T-helper 17 cell (primary cell): ENCODE results near the gene GPC6. TPM values are rescaled to one million over a fixed set of nuclear protein-coding genes. Genes with fewer than 3 reads are reported as not detected.

Experiments used
- ATAC-seq: fragments of 150-1000 bp; cut with Tn5 transposase; 2 replicates; pipeline ENCODE4 v1.10.0; 2021; ENCODE audit warnings: mild to moderate bottlenecking, moderate library complexity
- DNase-seq, 3 donors: peaks; one replicate each; pipeline versions ENCODE4 v3.0.0 to v3.0.0-alpha.2; 2020 to 2021
- H3K9me3 ChIP-seq: one replicate; pipeline ENCODE4 v1.7.0; 2013; ENCODE audit warnings: low read length, mild to moderate bottlenecking; ENCODE audit not compliant: control insufficient read depth, poor library complexity, severe bottlenecking
- H3K27ac Mint-ChIP-seq: one replicate; pipeline ENCODE4 v1.8.0; 2022; ENCODE audit warnings: mild to moderate bottlenecking, moderate library complexity, mixed read lengths
- H3K27me3 Mint-ChIP-seq: one replicate; pipeline ENCODE4 v1.8.0; 2022; ENCODE audit warnings: mixed read lengths
- H3K36me3 Mint-ChIP-seq: one replicate; pipeline ENCODE4 v1.8.0; 2022; ENCODE audit warnings: low read depth, mixed read lengths
- H3K4me1 Mint-ChIP-seq: one replicate; pipeline ENCODE4 v1.8.0; 2022; ENCODE audit warnings: mild to moderate bottlenecking, mixed read lengths
- H3K4me3 Mint-ChIP-seq: one replicate; pipeline ENCODE4 v1.8.0; 2022; ENCODE audit warnings: mild to moderate bottlenecking, moderate library complexity, mixed read lengths
- total RNA-seq, 4 donors: library from RNA in 2 of 4; stranded (reverse) in 2 of 4; gene quantifications; one replicate each; pipeline ENCODE4 v1.2.3 and lab custom pipeline; 2022 to 2026

GPC6 gene
- total RNA-seq, 2 donors from 2014 or later, result not detected

DNA sequence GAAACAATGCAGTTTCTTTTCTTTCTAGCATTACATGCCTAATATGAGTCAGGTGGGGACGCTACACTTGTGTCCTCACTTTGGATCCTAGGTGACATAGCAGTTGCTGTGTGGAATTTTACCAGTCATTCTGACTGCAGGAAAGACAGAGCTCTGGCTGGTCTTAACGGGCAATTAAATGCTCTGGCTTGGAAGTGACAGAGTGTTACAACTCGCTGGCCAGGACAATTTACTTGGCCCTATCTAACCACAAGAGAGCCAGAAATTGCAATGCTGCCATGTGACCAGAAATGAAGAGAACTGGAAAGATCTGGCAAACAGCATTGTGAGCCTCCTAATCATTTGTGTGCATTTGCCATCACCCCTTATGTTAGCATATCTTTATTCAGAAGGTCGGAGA is 901.8 kb downstream of the GPC6 start:
- no peaks in the 10 kb centered on the region for H3K9me3 ChIP-seq
- H3K27ac Mint-ChIP-seq, result no peak overlapping the region
- peaks cover 6% of the 10 kb centered on the region for H3K27me3 Mint-ChIP-seq
- H3K4me1 Mint-ChIP-seq, result no peaks in the 10 kb centered on the region
- ATAC-seq, result no peak
- H3K4me3 Mint-ChIP-seq, result no peak overlapping the region
- no peak for DNase-seq
- no peaks in the 10 kb centered on the region for H3K36me3 Mint-ChIP-seq

GRCh38 chr13:94129490-94129894 is 902.9 kb downstream of the GPC6 start:
- DNase-seq, result no peak
- H3K36me3 Mint-ChIP-seq, result no peaks in the 10 kb centered on the region
- ATAC-seq, result no peak
- no peaks in the 10 kb centered on the region for H3K9me3 ChIP-seq
- no peaks in the 10 kb centered on the region for H3K4me1 Mint-ChIP-seq
- H3K27ac Mint-ChIP-seq, result no peak overlapping the region
- no peak overlapping the region for H3K4me3 Mint-ChIP-seq
- H3K27me3 Mint-ChIP-seq, result peaks cover 6% of the 10 kb centered on the region

GRCh38 chr13:94138831-94139230 is 912.2 kb downstream of the GPC6 start:
- no peaks in the 10 kb centered on the region for H3K36me3 Mint-ChIP-seq
- no peak for DNase-seq

GRCh38 chr13:94139393-94139995 is 912.9 kb downstream of the GPC6 start:
- Mint-ChIP-seq H3K36me3 (no peaks in the 10 kb centered on the region), H3K27ac (no peak overlapping the region), H3K27me3 (peaks cover 9% of the 10 kb centered on the region), H3K4me1 (no peaks in the 10 kb centered on the region), H3K4me3 (no peak overlapping the region)
- no peak for ATAC-seq
- no peak for DNase-seq
- no peaks in the 10 kb centered on the region for H3K9me3 ChIP-seq

More at GRCh38 chr13:94138831-94139230, 912.2 kb downstream of the GPC6 start:
- Mint-ChIP-seq H3K4me1 (no peaks in the 10 kb centered on the region), H3K4me3 (no peak overlapping the region), H3K27me3 (peaks cover 9% of the 10 kb centered on the region), H3K27ac (no peak overlapping the region)
- no peaks in the 10 kb centered on the region for H3K9me3 ChIP-seq
- no peak for ATAC-seq

DNA sequence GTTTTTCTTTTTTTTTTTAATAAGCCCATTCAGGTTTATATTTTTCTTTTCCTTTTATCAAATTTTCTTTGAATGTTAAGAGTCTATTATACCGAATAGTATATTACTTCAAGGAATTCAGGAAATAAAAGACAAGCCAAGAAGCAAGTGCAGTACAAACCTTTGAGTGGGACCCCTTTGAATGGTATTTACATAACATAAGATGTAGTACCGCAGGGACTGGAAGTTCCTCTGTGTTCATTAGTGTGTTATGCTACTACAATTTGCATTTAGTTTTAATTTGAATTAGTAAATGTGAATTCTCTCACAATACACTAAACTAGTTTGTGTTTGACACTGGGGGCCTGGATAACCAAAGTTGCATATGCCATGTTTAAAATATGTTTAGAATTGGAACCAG is 913.4 kb downstream of the GPC6 start:
- Mint-ChIP-seq H3K4me1 (no peaks in the 10 kb centered on the region), H3K4me3 (no peak overlapping the region), H3K27me3 (peaks cover 5% of the 10 kb centered on the region), H3K27ac (no peak overlapping the region), H3K36me3 (no peaks in the 10 kb centered on the region)
- DNase-seq, result no peak
- no peaks in the 10 kb centered on the region for H3K9me3 ChIP-seq
- ATAC-seq, result no peak

DNA sequence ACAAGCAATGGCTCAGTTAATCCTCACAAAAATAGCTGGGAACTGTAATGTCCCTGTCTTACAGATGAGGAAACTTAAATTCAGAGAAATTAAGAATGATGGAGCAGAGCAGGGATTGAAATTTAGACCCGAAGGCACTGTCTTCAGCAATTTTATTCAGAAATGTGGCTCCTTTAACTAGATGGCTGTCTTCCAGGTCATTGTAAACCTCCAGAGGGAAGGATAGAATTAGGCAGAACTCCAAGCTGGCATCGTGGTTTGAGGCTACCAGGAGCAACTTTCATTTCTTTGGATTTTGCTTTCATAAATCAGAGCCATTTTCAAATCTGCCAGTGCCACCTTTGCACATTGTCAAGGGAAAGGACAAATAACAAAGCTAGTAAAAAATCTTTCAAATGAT is 913.9 kb downstream of the GPC6 start:
- H3K27me3 Mint-ChIP-seq, result peaks cover under 1% of the 10 kb centered on the region
- H3K36me3 Mint-ChIP-seq, result no peaks in the 10 kb centered on the region
- no peak overlapping the region for H3K4me3 Mint-ChIP-seq
- DNase-seq, result no peak
- H3K27ac Mint-ChIP-seq, result no peak overlapping the region
- no peaks in the 10 kb centered on the region for H3K4me1 Mint-ChIP-seq
- no peaks in the 10 kb centered on the region for H3K9me3 ChIP-seq
- ATAC-seq, result no peak

- H3K36me3 Mint-ChIP-seq, result no peaks in the 10 kb centered on the region
Measured at GRCh38 chr13:94143624-94144350, 917.2 kb downstream of the GPC6 start.

DNA sequence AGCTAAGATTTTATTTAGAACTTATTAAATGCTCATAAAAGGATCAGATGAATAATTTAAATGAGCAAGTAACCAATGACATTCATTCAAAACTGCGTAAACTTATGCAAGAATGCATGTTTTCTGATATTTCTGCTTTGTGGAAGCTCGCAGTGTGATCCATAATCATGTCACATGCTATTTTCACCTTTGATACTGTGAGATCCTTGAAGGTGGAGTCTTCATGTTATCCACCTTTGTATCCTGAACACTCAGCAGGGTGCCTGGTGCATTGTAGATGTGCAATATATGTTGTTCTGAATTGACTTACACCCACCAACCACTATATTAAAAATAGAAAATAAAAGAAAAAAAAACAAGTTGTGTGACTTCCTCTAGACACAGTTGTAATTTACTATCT is 919.4 kb downstream of the GPC6 start:
- H3K27me3 Mint-ChIP-seq, result peaks cover 19% of the 10 kb centered on the region

More at GRCh38 chr13:94143624-94144350, 917.2 kb downstream of the GPC6 start:
- no peak overlapping the region for H3K27ac Mint-ChIP-seq
- H3K9me3 ChIP-seq, result no peaks in the 10 kb centered on the region
- DNase-seq (no peak), ATAC-seq (no peak)
- H3K27me3 Mint-ChIP-seq, result peaks cover 8% of the 10 kb centered on the region
- H3K4me3 Mint-ChIP-seq, result no peak overlapping the region
- H3K4me1 Mint-ChIP-seq, result no peaks in the 10 kb centered on the region

GRCh38 chr13:94153586-94153985 is 927.0 kb downstream of the GPC6 start:
- Mint-ChIP-seq H3K27me3 (peaks cover 22% of the 10 kb centered on the region), H3K36me3 (no peaks in the 10 kb centered on the region), H3K27ac (no peak overlapping the region), H3K4me1 (no peaks in the 10 kb centered on the region), H3K4me3 (no peak overlapping the region)
- ATAC-seq (no peak), DNase-seq (no peak)
- H3K9me3 ChIP-seq, result no peaks in the 10 kb centered on the region

More for the DNA sequence above, 919.4 kb downstream of the GPC6 start:
- H3K36me3 Mint-ChIP-seq, result no peaks in the 10 kb centered on the region
- no peak overlapping the region for H3K4me3 Mint-ChIP-seq
- H3K9me3 ChIP-seq, result no peaks in the 10 kb centered on the region
- H3K27ac Mint-ChIP-seq, result no peak overlapping the region
- ATAC-seq, result no peak
- no peaks in the 10 kb centered on the region for H3K4me1 Mint-ChIP-seq
- no peak for DNase-seq

DNA sequence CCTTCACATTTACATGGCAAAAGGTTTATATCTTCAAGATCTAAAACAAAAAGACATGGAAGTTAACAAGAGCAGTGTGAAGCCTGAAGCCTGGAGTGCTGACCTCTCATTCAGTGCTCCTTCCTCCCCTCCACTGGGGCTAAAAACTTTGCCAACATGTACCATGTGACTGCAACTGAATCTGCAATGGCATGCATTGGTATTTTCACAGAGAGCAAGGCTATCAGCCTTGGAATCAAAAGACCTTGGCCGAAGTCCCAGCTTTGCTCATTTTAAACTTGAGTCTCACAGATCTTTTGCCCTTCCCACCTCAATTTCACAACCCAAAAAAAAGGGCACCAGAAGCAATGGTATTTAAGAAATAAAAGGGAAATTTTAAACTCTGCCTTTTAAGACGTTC is 927.8 kb downstream of the GPC6 start:
- H3K27ac Mint-ChIP-seq, result no peak overlapping the region
- H3K4me1 Mint-ChIP-seq, result no peaks in the 10 kb centered on the region
- no peak for DNase-seq
- no peaks in the 10 kb centered on the region for H3K9me3 ChIP-seq
- H3K36me3 Mint-ChIP-seq, result no peaks in the 10 kb centered on the region
- peaks cover 16% of the 10 kb centered on the region for H3K27me3 Mint-ChIP-seq
- ATAC-seq, result no peak
- H3K4me3 Mint-ChIP-seq, result no peak overlapping the region

- no peak for DNase-seq
- no peaks in the 10 kb centered on the region for H3K4me1 Mint-ChIP-seq
- no peak overlapping the region for H3K4me3 Mint-ChIP-seq
- no peaks in the 10 kb centered on the region for H3K9me3 ChIP-seq
- ATAC-seq, result no peak
- H3K36me3 Mint-ChIP-seq, result no peaks in the 10 kb centered on the region
- no peak overlapping the region for H3K27ac Mint-ChIP-seq
- peaks cover 10% of the 10 kb centered on the region for H3K27me3 Mint-ChIP-seq
Measured at GRCh38 chr13:94157705-94158218, 931.2 kb downstream of the GPC6 start.

GRCh38 chr13:94160875-94161274 is 934.3 kb downstream of the GPC6 start:
- no peaks in the 10 kb centered on the region for H3K4me1 Mint-ChIP-seq
- ATAC-seq, result no peak

DNA sequence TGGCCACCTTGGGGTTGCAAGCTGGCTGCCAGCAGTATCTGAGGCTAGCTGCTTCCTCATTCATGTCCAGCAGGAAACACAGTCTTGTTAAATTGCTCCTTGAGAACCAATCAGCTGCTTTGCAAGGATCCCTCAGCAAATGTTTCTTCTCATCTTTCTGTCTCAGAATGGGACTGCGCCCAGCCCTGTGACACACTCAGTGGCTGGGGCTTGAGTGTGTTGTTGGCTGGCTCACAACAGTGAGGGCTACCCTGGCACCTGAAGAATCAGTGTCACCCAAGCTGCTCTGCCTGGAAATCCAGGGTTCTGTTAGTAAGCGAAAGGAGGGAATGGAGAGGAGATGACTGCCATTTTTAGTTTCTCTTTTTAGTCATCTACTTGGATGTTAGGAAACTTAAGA is 935.7 kb downstream of the GPC6 start:
- ATAC-seq, result no peak
- no peak for DNase-seq
- Mint-ChIP-seq H3K36me3 (no peaks in the 10 kb centered on the region), H3K4me1 (no peaks in the 10 kb centered on the region), H3K27ac (no peak overlapping the region), H3K4me3 (no peak overlapping the region), H3K27me3 (peaks cover 6% of the 10 kb centered on the region)
- no peaks in the 10 kb centered on the region for H3K9me3 ChIP-seq

More at GRCh38 chr13:94160875-94161274, 934.3 kb downstream of the GPC6 start:
- H3K4me3 Mint-ChIP-seq, result no peak overlapping the region
- no peaks in the 10 kb centered on the region for H3K36me3 Mint-ChIP-seq
- no peaks in the 10 kb centered on the region for H3K9me3 ChIP-seq
- no peaks in the 10 kb centered on the region for H3K27me3 Mint-ChIP-seq
- H3K27ac Mint-ChIP-seq, result no peak overlapping the region
- no peak for DNase-seq

DNA sequence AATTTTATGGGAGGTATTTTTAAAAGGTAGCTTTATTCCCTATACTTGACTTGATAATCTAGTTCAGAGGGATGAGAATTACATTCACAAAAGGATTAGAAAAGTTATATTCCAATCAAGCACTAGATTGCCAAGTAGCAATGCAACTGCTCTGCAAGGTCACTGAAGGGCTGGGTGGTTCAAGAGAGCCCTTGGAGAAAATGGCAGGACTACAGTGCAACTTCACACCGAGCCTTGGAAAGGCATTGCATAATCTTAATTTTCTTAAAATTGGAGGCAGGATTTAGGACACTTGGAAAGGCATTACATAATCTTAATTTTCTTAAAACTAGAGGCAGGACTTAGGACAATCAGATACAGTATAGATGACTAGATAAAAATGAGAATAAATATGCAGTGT is 936.9 kb downstream of the GPC6 start:
- ATAC-seq (no peak), DNase-seq (no peak)
- H3K27ac Mint-ChIP-seq, result no peak overlapping the region
- no peak overlapping the region for H3K4me3 Mint-ChIP-seq
- H3K9me3 ChIP-seq, result no peaks in the 10 kb centered on the region
- no peaks in the 10 kb centered on the region for H3K4me1 Mint-ChIP-seq
- H3K27me3 Mint-ChIP-seq, result peaks cover 6% of the 10 kb centered on the region
- H3K36me3 Mint-ChIP-seq, result no peaks in the 10 kb centered on the region
